HepG2 (cell line): ENCODE data around the gene DUSP16. TPM values are rescaled to one million over a fixed set of nuclear protein-coding genes. Genes with fewer than 3 reads are reported as not detected.

Experiments
- FOXC1 ChIP-seq: sonication (generic); formaldehyde crosslinking; IDR thresholded peaks from 2 replicates; pipeline ENCODE4 v1.8.0; 2022; ENCODE audit warnings: mild to moderate bottlenecking, missing genetic modification reagents, borderline replicate concordance
- GABPA ChIP-seq, 2 experiments: IDR thresholded peaks; 2 replicates each; pipeline ENCODE4 v1.6.1; 2011 to 2016; ENCODE audit warnings: low read depth in 2 of 2, low read length in 1 of 2, missing biosample characterization in 1 of 2, missing genetic modification characterization in 1 of 2
- HIC2 ChIP-seq: sonication (generic); formaldehyde crosslinking; IDR thresholded peaks from 2 replicates; pipeline ENCODE4 v1.9.0; 2022; ENCODE audit warnings: low read depth, missing genetic modification reagents
- ISL2 ChIP-seq: sonication (generic); formaldehyde crosslinking; IDR thresholded peaks from 2 replicates; pipeline ENCODE4 v1.5.0; 2020; ENCODE audit warnings: missing genetic modification reagents
- MTF2 ChIP-seq: sonication (generic); formaldehyde crosslinking; IDR thresholded peaks from 2 replicates; pipeline ENCODE4 v1.5.0; 2020; ENCODE audit warnings: missing genetic modification reagents, borderline replicate concordance
- NCOR1 ChIP-seq: fragments of 200-600 bp; sonication (generic); IDR thresholded peaks from 2 replicates; pipeline ENCODE4 v1.7.0; 2017; ENCODE audit warnings: antibody characterized with exemption, low read length, borderline replicate concordance
- NONO ChIP-seq, 2 experiments: fragments of 450-650 bp in 1 of 2; sonication (generic) in 1 of 2; formaldehyde crosslinking in 1 of 2; IDR thresholded peaks in 1 of 2; conservative IDR thresholded peaks in 1 of 2; 2 replicates each; pipeline versions ENCODE4 v1.6.1 to v1.8.0; 2017 to 2022; ENCODE audit warnings: mild to moderate bottlenecking in 1 of 2, missing genetic modification reagents in 1 of 2, moderate library complexity in 1 of 2
- PRDM15 ChIP-seq: sonication (generic); formaldehyde crosslinking; IDR thresholded peaks from 2 replicates; pipeline ENCODE4 v1.4.0; 2020; ENCODE audit warnings: missing genetic modification reagents
- SMAD3 ChIP-seq: sonication (generic); formaldehyde crosslinking; IDR thresholded peaks from 2 replicates; pipeline ENCODE4 v1.4.0; 2020; ENCODE audit warnings: missing genetic modification reagents
- ZBED4 ChIP-seq: sonication (generic); formaldehyde crosslinking; IDR thresholded peaks from 2 replicates; pipeline ENCODE4 v1.4.0; 2020; ENCODE audit warnings: missing genetic modification reagents, borderline replicate concordance
- ZNF7 ChIP-seq: IDR thresholded peaks from 2 replicates; pipeline ENCODE4 v1.6.1; 2016; ENCODE audit warnings: missing biosample characterization, missing genetic modification reagents
- ZNF710 ChIP-seq: sonication (generic); formaldehyde crosslinking; IDR thresholded peaks from 2 replicates; pipeline ENCODE4 v1.5.0; 2020; ENCODE audit warnings: mild to moderate bottlenecking, missing genetic modification reagents, borderline replicate concordance
- ZNF788 ChIP-seq: sonication (generic); formaldehyde crosslinking; IDR thresholded peaks from 2 replicates; pipeline ENCODE4 v1.5.0; 2020; ENCODE audit warnings: mild to moderate bottlenecking, missing genetic modification reagents, borderline replicate concordance
- polyA plus RNA-seq, 8 experiments: library from polyadenylated mRNA; depleted of rRNA in 3 of 8; stranded (reverse) in 7 of 8; unstranded in 1 of 8; fragments of >200 nt; fragmentation: Illumina TruSeq in 4 of 8; extraction: Trizol in 4 of 8; gene quantifications; 2 replicates each; pipeline versions ENCODE4 v1.2.1 to v1.2.3, GENCODE V29; 2011 to 2016; ENCODE audit warnings: low read depth in 4 of 8, missing spikeins in 1 of 8, mixed read lengths in 1 of 8; ENCODE audit not compliant: insufficient read depth in 1 of 8
- total RNA-seq, 5 experiments: library from RNA; depleted of rRNA; stranded (reverse); fragments of >200 nt; fragmentation: Illumina TruSeq; extraction: Trizol; gene quantifications; 2 replicates each; pipeline ENCODE4 v1.2.3, GENCODE V29; 2016; ENCODE audit warnings: low read depth in 1 of 5

DUSP16 gene
- total and polyA plus RNA-seq, 2 of the 13 experiments (the other 11 are each of a cell fraction or from before 2014, with no cell fraction given), result 45.7 to 46.6 TPM

- TF ChIP-seq ZBED4 (CRISPR knock-in tag) (peak; percentile 64; the same call in 1 of the 2 replicates), NCOR1 (peak; percentile 66; the same call in 1 of the 2 replicates), HIC2 (peak; percentile 6; the same call in 1 of the 2 replicates), ZNF710 (CRISPR knock-in tag) (peak; percentile 50; the same call in 1 of the 2 replicates), NONO (IDR thresholded peaks at IDR 0.05) (no peak), NONO (CRISPR knock-in tag; conservative IDR thresholded peaks at IDR 0.05) (peak; percentile 91), ISL2 (CRISPR knock-in tag) (peak; percentile 57; the same call in 1 of the 2 replicates), ZNF788 (peak; percentile 85; the same call in 1 of the 2 replicates), SMAD3 (CRISPR knock-in tag) (peak; percentile 87; the same call in 1 of the 2 replicates), FOXC1 (no peak; the same call in 1 of the 2 replicates), MTF2 (CRISPR knock-in tag) (0 out of 2 replicates have a peak, but pooled peaks have one; percentile 29), PRDM15 (peak; percentile 78), ZNF7 (CRISPR knock-in tag) (no peak), GABPA (IDR thresholded peaks at IDR 0.05; ENCODE audit: low read depth, low read length) (no peak), GABPA (CRISPR knock-in tag; IDR thresholded peaks at IDR 0.05; ENCODE audit: low read depth) (peak; percentile 65; the same call in 1 of the 2 replicates)
These were observed 49.0 kb upstream of the DUSP16 start, which contains the start of gene CREBL2 (continued) for GRCh38 chr12:12611512-12612306.
